HEK293T (cell line): Measurements from ENCODE around the gene DBNDD2.
A peak's percentile ranks its signal among the peaks of the same experiment; 100 is the strongest.

Source experiments
- CTCF ChIA-PET: fragments of 350-600 bp; formaldehyde crosslinking; extraction: SDS; loops from one replicate; lab custom pipeline; 2021; ENCODE audit warnings: antibody characterized with exemption, inconsistent platforms; lab: Yijun Ruan, JAX
- POLR2A ChIA-PET: fragments of 350-600 bp; formaldehyde crosslinking; extraction: SDS; loops from one replicate; lab custom pipeline; 2020; ENCODE audit warnings: antibody characterized with exemption, inconsistent platforms; lab: Yijun Ruan, JAX
- DNase-seq: peaks from one replicate; pipeline ENCODE4 v3.0.0; 2012; ENCODE audit warnings: mixed read lengths; ENCODE audit errors: extremely low spot score
- ARNT ChIP-seq: fragments of 450-650 bp; IDR thresholded peaks from 2 replicates; pipeline ENCODE4 v1.6.1; 2017; ENCODE audit warnings: mild to moderate bottlenecking
- BHLHE40 ChIP-seq: fragments of 450-650 bp; IDR thresholded peaks from 2 replicates; pipeline ENCODE4 v1.6.1; 2016; ENCODE audit warnings: mild to moderate bottlenecking, moderate library complexity, borderline replicate concordance
- CTBP1 ChIP-seq: fragments of 450-650 bp; IDR thresholded peaks from 2 replicates; pipeline ENCODE4 v1.6.1; 2016; ENCODE audit warnings: borderline replicate concordance
- ELF4 ChIP-seq: fragments of 450-650 bp; IDR thresholded peaks from 2 replicates; pipeline ENCODE4 v1.6.1; 2017; ENCODE audit warnings: antibody characterized with exemption
- FOXA1 ChIP-seq: fragments of 450-650 bp; IDR thresholded peaks from 2 replicates; pipeline ENCODE4 v1.6.1; 2016; ENCODE audit warnings: mild to moderate bottlenecking
- FOXK2 ChIP-seq: fragments of 450-650 bp; IDR thresholded peaks from 2 replicates; pipeline ENCODE4 v1.6.1; 2016; ENCODE audit warnings: mild to moderate bottlenecking
- FOXM1 ChIP-seq: fragments of 450-650 bp; IDR thresholded peaks from 2 replicates; pipeline ENCODE4 v1.6.1; 2017; ENCODE audit warnings: mild to moderate bottlenecking, borderline replicate concordance
- HDGF ChIP-seq: fragments of 450-650 bp; IDR thresholded peaks from 2 replicates; pipeline ENCODE4 v1.6.1; 2017; ENCODE audit warnings: antibody characterized with exemption, borderline replicate concordance
- L3MBTL2 ChIP-seq: fragments of 450-650 bp; conservative IDR thresholded peaks from 2 replicates; pipeline ENCODE4 v1.6.1; 2016; ENCODE audit warnings: mild to moderate bottlenecking
- LEF1 ChIP-seq: fragments of 450-650 bp; IDR thresholded peaks from 2 replicates; pipeline ENCODE4 v1.6.1; 2017; ENCODE audit warnings: mild to moderate bottlenecking, borderline replicate concordance
- NFRKB ChIP-seq: fragments of 450-650 bp; IDR thresholded peaks from 2 replicates; pipeline ENCODE4 v1.6.1; 2016; ENCODE audit warnings: mild to moderate bottlenecking, moderate library complexity
- SP1 ChIP-seq: fragments of 450-650 bp; IDR thresholded peaks from 2 replicates; pipeline ENCODE4 v1.6.1; 2017
- SUZ12 ChIP-seq: fragments of 450-650 bp; IDR thresholded peaks from 2 replicates; pipeline ENCODE4 v1.6.1; 2016; ENCODE audit warnings: mild to moderate bottlenecking
- TARDBP ChIP-seq: fragments of 450-650 bp; IDR thresholded peaks from 2 replicates; pipeline ENCODE4 v1.6.1; 2016
- ZNF384 ChIP-seq: fragments of 450-650 bp; IDR thresholded peaks from 2 replicates; pipeline ENCODE4 v1.6.1; 2016
- TF ChIP-seq, protein P1 (sequence below): fragments of 450-650 bp; IDR thresholded peaks from 2 replicates; pipeline ENCODE4 v1.6.1; 2016

DBNDD2 gene

DNA sequence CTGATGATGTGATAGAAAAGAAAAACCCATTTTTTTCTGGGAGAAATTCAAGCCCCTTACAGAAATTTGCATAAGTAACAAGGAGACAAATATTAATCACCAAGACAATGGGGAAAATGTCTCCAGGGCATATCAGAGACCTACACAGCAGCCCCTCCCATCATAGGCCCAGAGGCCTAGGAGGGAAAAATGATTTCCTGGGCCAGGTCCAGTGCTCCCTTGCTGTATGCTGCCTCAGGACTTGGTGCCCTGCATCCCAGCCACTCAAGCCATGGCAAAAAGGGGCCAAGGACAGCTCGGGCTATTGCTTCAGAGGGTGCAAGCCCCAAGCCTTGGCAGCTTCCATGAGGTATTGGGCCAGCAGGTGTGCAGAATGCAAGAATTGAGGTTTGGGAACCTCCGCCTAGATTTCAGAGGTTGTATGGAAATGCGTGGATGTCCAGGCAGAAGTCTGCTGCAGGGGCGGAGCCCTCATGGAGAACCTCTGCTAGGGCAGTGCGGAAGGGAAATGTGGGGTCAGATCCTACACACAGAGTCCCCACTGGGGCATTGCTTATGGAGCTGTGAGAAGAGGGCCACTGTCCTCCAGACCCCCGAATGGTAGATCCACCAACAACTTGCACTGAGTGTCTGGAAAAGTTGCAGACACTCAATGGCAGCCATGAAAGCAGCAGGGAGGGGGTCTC, 7.6 kb upstream of the DBNDD2 start:
- no peak for DNase-seq
- ChIA-PET POLR2A (no interaction called here), CTCF (no interaction called here)
- TF ChIP-seq, protein P1, sequence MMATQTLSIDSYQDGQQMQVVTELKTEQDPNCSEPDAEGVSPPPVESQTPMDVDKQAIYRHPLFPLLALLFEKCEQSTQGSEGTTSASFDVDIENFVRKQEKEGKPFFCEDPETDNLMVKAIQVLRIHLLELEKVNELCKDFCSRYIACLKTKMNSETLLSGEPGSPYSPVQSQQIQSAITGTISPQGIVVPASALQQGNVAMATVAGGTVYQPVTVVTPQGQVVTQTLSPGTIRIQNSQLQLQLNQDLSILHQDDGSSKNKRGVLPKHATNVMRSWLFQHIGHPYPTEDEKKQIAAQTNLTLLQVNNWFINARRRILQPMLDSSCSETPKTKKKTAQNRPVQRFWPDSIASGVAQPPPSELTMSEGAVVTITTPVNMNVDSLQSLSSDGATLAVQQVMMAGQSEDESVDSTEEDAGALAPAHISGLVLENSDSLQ = no peak
- no peak for TF ChIP-seq HDGF
- no peak for TF ChIP-seq FOXA1
- no peak for TF ChIP-seq CTBP1
- no peak for TF ChIP-seq FOXM1
- TF ChIP-seq ARNT = no peak
- no peak for TF ChIP-seq SUZ12
- TF ChIP-seq ZNF384 = no peak
- no peak for TF ChIP-seq L3MBTL2
- TF ChIP-seq TARDBP = no peak
- TF ChIP-seq SP1 = no peak
- TF ChIP-seq NFRKB = no peak
- TF ChIP-seq FOXK2 = no peak
- no peak for TF ChIP-seq BHLHE40

DNA sequence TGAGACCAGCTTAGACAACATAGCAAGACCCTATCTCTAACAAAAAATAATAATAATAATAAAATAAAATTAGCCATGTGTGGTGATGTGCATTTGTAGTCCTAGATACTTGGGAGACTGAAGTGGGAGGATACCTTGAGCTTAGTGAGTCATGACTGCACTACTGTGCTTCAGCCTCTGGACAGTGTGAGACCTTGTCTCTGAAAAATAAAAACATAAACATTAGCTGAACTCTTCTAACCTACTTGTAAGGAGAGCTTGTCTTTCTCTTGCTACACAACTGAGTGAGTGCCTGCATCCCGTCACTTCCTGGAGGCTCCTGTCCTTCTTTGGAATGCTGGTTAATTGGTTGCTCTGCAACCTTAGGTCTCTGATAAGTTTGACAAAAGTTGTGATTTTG, 5.1 kb upstream of the DBNDD2 start:
- ChIA-PET POLR2A (interaction anchor here (0.8 kb wide), 1 partner anchor 13 kb away, joined by 3 read pairs; the partner anchor contains the start of gene PIGT), CTCF (no interaction called here)
- TF ChIP-seq L3MBTL2 = no peak
- TF ChIP-seq LEF1 = no peak
- no peak for TF ChIP-seq ELF4
- TF ChIP-seq SP1 = no peak
- no peak for TF ChIP-seq ARNT
- no peak for TF ChIP-seq TARDBP
- TF ChIP-seq FOXK2 = no peak
- no peak for TF ChIP-seq CTBP1
- no peak for TF ChIP-seq ZNF384
- no peak for TF ChIP-seq SUZ12
- no peak for TF ChIP-seq BHLHE40
- TF ChIP-seq, protein P1 = no peak
- TF ChIP-seq NFRKB = no peak
- DNase-seq = no peak

DNA sequence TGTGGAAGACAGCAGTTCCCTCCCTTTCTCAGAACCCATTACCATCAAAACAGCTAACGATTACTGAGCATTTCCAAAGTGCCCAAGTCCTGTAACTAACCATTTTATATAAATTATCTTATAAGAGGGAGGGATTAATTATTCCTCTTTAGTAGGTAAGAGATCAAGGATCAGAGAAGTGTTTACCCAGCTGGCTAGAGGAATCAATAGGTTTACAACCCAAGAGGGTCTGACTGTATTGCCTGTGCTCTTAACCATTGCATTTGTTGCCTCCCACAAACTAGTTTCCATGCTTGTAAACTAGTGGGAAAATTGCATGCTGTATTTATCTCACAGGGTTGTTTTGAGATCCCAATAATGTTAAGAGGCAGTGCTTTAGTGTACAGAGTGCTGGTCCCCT, 3.7 kb upstream of the DBNDD2 start:
- no peak for DNase-seq
- TF ChIP-seq LEF1 (no peak), HDGF (no peak), FOXM1 (no peak), ARNT (no peak), CTBP1 (no peak), SP1 (no peak), L3MBTL2 (no peak), FOXK2 (no peak), NFRKB (no peak), ZNF384 (no peak), FOXA1 (no peak)
- TF ChIP-seq, protein P1 = no peak
- ChIA-PET CTCF (interaction anchor here (0.7 kb wide), 1 partner anchor 32 kb away, joined by 3 read pairs; no protein-coding TSS in a partner anchor), POLR2A (interaction anchor here (1.7 kb wide), 1 partner anchor 11 kb away, joined by 7 read pairs; the partner anchor contains the start of gene PIGT)

DNA sequence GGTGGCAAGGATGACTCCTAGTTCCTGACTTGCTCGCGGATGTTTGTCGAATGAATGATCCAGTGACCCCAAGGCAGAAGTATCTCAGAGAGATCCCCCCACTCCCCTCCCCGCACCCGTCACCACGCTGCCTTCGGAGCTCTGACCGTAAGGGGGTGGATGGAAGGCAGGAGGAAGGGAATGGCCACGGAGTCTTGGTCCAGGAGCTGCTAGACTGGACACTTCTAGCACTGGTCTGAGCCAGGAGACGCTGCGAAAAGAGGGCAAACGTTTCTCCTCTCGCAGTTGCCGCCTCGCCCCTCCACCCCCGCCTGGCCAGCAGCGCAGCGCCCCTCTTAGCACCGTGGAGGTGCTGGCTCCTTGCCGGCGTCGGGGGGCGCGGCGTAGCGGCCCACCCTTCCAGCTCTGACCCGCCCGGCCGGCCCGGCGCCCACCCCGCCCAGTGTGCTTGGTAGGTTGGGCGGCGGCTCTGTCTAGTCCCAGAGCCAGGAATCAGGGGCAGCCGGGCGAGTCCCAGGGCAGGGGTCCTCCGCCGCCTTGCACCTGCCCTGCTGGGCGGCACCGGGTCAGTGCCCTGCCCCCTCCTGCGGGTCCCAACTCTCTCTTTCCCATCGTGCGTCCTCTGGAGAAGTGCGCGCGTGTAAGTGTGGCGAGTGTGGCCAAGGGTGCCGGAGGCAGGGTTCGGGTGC, 2.4 kb upstream of the DBNDD2 start:
- peak; percentile 26 for DNase-seq
- TF ChIP-seq SP1 (no peak), LEF1 (no peak), HDGF (no peak), NFRKB (no peak), ARNT (no peak), TARDBP (no peak)
- TF ChIP-seq, protein P1 = no peak
- POLR2A ChIA-PET = interaction anchor here (0.7 to 3.5 kb wide), 4 partner anchors 10 to 43 kb away, joined by 3 to 43 read pairs (median 16); partner anchors contain the start of genes PIGT and SYS1
- CTCF ChIA-PET = interaction anchor here (0.9 kb wide), 1 partner anchor 11 kb away, joined by 3 read pairs; no protein-coding TSS in a partner anchor
